Measurements from ENCODE around the gene CAMTA2.

DNA sequence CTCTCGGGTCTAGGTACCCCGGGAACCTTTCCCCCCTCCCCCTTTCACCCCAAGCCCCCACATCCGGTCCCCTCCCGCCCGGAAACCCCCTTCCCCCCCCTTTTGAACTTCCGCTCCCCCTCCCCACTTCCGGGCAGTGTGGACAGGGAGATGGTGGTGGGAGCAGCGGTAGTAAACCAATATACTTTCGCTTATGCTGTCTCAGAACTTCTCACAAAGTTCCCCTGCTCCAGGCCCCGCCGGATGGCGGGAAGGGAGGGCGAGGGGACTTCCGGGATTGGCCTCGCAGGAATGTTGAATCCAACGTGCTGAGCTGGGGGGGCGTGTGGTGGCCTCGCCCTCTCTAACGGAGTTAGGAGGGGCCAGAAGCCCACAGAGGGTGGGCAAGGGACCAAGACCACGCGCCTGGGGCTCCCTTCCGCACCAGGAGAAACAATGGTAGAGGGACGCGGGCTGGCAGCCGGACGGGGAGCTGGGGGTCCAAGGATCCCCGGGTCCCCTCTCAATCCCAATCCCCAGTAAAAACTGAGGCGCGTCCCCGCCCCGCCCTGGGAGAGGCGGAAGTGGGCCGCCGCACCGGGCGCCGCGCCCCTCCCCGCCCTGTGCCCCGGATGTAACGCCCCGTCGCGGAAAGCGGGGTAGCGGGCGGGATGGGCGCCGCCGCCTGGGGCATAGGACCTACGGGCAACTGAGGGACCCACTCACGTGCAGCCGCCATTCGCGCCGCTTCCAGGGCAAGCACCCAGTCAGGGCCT is 39.9 kb downstream of the CAMTA2 start:
- TF ChIP-seq, protein P1, sequence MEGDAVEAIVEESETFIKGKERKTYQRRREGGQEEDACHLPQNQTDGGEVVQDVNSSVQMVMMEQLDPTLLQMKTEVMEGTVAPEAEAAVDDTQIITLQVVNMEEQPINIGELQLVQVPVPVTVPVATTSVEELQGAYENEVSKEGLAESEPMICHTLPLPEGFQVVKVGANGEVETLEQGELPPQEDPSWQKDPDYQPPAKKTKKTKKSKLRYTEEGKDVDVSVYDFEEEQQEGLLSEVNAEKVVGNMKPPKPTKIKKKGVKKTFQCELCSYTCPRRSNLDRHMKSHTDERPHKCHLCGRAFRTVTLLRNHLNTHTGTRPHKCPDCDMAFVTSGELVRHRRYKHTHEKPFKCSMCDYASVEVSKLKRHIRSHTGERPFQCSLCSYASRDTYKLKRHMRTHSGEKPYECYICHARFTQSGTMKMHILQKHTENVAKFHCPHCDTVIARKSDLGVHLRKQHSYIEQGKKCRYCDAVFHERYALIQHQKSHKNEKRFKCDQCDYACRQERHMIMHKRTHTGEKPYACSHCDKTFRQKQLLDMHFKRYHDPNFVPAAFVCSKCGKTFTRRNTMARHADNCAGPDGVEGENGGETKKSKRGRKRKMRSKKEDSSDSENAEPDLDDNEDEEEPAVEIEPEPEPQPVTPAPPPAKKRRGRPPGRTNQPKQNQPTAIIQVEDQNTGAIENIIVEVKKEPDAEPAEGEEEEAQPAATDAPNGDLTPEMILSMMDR (IDR thresholded peaks at IDR 0.05; ENCODE audit: insufficient read depth, low read length, poor library complexity, severe bottlenecking): no peak
- no peak for TF ChIP-seq EZH2phosphoT487 (conservative IDR thresholded peaks at IDR 0.05; ENCODE audit: low read length)
